Germinal center (tissue), 1 donor: ENCODE results near the gene PLAGL2.
"Not testable (repeated sequence)": the region's sequence is repeated elsewhere in the genome, so short reads cannot be mapped to it uniquely, and the experiment has no call there.

ENCODE experiments used
- DNase-seq: peaks from one replicate; pipeline ENCODE4 v3.0.0; 2012; ENCODE audit warnings: mixed read lengths, low spot score

The PLAGL2 gene

GRCh38 chr20:32207626-32208498, at the start of gene PLAGL2, which contains the start of gene POFUT1:
Gene PLAGL2, minus strand, starts transcription at chr20:32207743. Its CDS starts 5,565 bp downstream, at chr20:32202178.
Gene POFUT1, plus strand, starts transcription at chr20:32207880. Its CDS starts 62 bp downstream, at chr20:32207942.
- DNase-seq = peak; percentile 99

GRCh38 chr20:32252189-32252588, 44.6 kb upstream of the PLAGL2 start:
- DNase-seq = no peak

GRCh38 chr20:32251470-32251869, 43.9 kb upstream of the PLAGL2 start:
- DNase-seq = no peak

- DNase-seq = peak; percentile 25
Measured at GRCh38 chr20:32249030-32249738, 41.6 kb upstream of the PLAGL2 start.

GRCh38 chr20:32248043-32248442, 40.5 kb upstream of the PLAGL2 start:
- no peak for DNase-seq

GRCh38 chr20:32246208-32246607, 38.7 kb upstream of the PLAGL2 start:
- not testable (repeated sequence) for DNase-seq

- DNase-seq = no peak
Measured at GRCh38 chr20:32244959-32245358, 37.4 kb upstream of the PLAGL2 start.

- DNase-seq = no peak
Measured at GRCh38 chr20:32244150-32244823, 36.7 kb upstream of the PLAGL2 start.

GRCh38 chr20:32241807-32242206, 34.3 kb upstream of the PLAGL2 start:
- no peak for DNase-seq

- DNase-seq = no peak
Measured at GRCh38 chr20:32240205-32240604, 32.7 kb upstream of the PLAGL2 start.

GRCh38 chr20:32238483-32239425, 31.2 kb upstream of the PLAGL2 start:
- DNase-seq = no peak

- no peak for DNase-seq
Measured at GRCh38 chr20:32237419-32237818, 29.9 kb upstream of the PLAGL2 start.

- no peak for DNase-seq
Measured at GRCh38 chr20:32236819-32237218, 29.3 kb upstream of the PLAGL2 start.

GRCh38 chr20:32236048-32236533, 28.5 kb upstream of the PLAGL2 start:
- DNase-seq = no peak

GRCh38 chr20:32235331-32236047, 27.9 kb upstream of the PLAGL2 start:
- no peak for DNase-seq

GRCh38 chr20:32234135-32234808, 26.7 kb upstream of the PLAGL2 start:
- no peak for DNase-seq

GRCh38 chr20:32233286-32233685, 25.7 kb upstream of the PLAGL2 start:
- no peak for DNase-seq

GRCh38 chr20:32232326-32232886, 24.9 kb upstream of the PLAGL2 start:
- no peak for DNase-seq

GRCh38 chr20:32231847-32232246, 24.3 kb upstream of the PLAGL2 start:
- peak; percentile 23 for DNase-seq

- no peak for DNase-seq
Measured at GRCh38 chr20:32231245-32231644, 23.7 kb upstream of the PLAGL2 start.
